ENCODE measurements around the gene MIOS.

MIOS gene
- total RNA-seq = 44.1 reads per million, percentile 65 among the genes with 10 or more reads in this experiment

GRCh38 chr7:7566651-7567611 lies at the start of gene MIOS:
Gene MIOS (plus strand): TSS chr7:7566884. CDS start chr7:7572476, 5,592 bp downstream.
- DNase-seq = peak; percentile 73

GRCh38 chr7:7517754-7518153 lies 48.9 kb upstream of the MIOS start:
- DNase-seq = no peak

GRCh38 chr7:7519056-7519455 lies 47.6 kb upstream of the MIOS start:
- DNase-seq = no peak

GRCh38 chr7:7519528-7519927 lies 47.2 kb upstream of the MIOS start:
- no peak for DNase-seq

GRCh38 chr7:7521259-7521658 lies 45.4 kb upstream of the MIOS start:
- DNase-seq = no peak

- DNase-seq = no peak
Measured at GRCh38 chr7:7522421-7522820, 44.3 kb upstream of the MIOS start.

DNA sequence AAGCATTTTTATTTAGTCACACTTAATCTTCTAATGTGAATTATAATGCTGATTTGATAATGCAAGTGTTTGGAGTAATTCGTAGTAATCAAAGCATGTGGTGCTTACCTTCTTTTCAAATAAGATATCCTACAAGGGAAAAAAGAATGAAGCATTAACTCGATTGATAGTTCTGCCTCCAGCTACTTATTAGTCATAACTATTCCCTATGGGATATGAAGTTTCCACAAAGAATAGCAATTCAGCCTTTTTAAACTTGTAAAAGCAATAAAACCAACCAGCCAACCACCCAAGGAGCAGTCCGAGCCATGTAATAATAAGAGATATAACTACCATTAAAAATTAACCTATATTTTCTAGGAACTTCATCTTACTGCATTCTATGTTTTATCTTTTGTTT lies 42.6 kb upstream of the MIOS start:
- no peak for DNase-seq

DNA sequence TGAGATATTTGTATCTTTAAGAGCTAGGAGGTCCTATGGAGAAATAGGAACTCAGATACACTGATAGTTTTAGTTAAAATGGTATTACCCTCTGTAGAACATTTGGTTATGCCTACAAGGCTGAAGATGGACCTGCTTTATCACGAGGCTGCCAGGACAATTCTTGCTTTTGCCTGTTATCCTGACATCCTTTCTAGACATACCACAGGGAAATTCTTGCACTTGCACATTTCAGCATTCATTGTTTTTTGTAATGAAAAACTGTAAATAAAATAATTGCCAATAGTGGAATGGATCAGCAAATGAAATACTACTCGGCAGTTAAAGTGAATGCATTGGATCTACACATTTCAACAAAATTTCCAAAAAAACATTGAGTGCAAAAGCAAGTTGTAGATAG lies 40.7 kb upstream of the MIOS start:
- no peak for DNase-seq

DNA sequence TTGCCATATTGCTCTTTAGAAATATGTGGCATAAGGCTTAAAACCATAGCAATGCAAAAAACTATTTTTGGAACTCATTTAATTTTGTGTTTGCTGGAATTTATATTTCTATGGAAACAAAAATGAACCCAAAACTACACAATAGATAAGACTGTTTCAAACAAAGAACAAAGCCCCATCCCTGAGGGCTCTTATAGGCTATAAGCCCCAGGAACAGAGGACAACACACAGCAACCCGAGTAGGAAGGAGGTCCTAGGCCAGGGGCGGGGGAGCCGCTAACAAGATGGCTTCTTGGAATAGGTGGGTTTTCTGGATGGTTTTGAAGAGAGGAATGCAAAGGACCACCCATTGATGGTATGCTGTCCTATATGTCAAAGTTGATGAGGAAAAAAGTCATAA lies 39.6 kb upstream of the MIOS start:
- DNase-seq = no peak

DNA sequence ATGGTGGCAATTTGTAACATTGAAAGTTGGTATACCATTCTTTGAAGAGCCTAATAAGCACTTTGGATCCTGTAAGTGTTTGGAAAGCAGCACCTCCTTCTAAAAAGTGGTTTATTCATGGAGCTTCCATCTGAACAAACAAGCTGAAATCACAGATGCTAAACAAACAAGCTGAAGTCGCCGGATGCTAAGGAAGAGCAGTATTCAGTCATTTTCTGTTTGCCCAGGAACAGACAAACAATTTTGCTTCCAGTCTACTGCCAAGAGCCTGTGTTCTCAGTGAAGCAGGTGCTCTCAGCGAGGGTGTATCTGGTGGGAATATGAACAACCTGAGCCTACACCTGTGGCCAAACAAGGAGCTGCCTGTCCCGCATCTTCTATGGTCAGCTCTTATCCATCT lies 37.4 kb upstream of the MIOS start:
- no peak for DNase-seq

DNA sequence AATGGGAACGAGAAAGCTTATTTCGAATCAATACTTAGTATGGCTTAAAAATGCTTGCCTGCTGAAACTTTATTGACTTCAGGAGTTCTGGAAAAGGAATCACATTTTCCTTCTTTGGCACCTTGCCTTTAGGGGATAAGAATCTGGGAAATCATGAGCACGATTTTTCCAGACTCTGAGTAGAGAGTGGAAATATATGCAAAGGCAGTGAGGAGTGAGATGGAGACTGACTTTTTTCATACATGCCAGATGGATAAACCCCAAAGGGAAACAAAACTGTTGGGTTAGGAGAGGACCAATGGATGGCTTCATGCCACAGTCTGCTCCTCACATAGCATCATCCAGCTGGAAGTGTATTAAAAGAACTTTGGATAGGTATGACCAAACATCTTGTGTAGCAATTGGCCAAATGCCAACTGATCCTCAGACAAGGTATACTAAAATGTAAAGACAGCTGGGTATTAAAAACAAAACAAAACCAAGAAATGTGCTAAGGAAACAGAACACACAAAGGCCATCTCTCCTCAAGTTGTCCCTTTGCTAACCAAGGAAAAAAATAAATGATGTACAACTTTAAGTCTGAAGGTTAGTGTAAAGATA lies 32.8 kb upstream of the MIOS start:
- no peak for DNase-seq

GRCh38 chr7:7535691-7536090 lies 31.0 kb upstream of the MIOS start, which contains the start of gene COL28A1:
Gene COL28A1 (minus strand): TSS chr7:7535873. CDS start chr7:7532875, 2,998 bp downstream.
- no peak for DNase-seq

DNA sequence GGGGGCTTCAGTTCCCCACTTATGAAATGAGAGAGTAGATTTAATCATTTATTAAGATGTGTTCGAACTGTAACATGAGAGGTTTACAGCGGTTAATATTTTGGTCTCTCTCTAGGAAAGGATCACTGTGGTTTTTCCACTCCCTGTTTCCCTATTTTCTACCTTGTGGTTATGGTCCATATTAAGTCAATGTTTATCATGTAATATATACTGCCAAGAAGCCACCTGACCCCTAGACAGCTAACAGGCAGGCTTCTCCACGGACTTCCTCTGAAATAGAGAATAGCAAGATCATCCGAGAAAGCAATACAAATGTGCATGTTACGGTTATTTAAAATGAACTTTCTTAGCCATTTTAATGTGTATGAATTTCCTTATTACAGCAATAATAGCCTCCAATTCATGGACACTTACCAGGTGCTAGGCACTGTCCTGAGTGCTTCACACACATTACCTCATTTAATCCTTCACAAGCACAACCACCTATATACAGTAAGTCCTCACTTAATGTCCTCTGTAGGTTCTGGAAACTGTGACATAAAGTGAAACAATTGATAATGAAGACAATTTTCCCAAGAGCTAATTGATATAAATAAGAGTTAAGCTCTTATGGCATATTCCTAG lies 30.2 kb upstream of the MIOS start:
- no peak for DNase-seq

GRCh38 chr7:7537711-7538110 lies 29.0 kb upstream of the MIOS start:
- DNase-seq = no peak

GRCh38 chr7:7539152-7539551 lies 27.5 kb upstream of the MIOS start:
- DNase-seq = no peak

DNA sequence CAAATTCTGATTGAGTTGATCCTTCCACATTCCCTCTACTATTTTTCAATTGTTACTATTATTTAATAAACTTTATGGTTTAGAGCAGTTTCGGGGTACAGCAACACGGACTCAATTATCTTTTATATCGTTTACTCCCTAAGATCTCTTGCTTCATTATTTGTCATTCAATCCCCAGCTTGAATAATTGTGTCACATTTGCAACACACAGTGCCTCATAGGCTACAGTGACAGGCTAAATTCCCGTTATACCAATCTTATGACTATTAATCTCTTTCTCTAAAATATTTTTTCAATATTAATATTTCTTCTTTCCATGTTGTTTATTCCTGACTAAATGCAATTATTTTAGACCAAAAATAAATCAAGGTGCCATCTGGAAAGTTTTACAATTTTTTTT lies 27.0 kb upstream of the MIOS start:
- DNase-seq = no peak

GRCh38 chr7:7542251-7542835 lies 24.3 kb upstream of the MIOS start:
- no peak for DNase-seq

GRCh38 chr7:7548407-7548806 lies 18.3 kb upstream of the MIOS start:
- no peak for DNase-seq

DNA sequence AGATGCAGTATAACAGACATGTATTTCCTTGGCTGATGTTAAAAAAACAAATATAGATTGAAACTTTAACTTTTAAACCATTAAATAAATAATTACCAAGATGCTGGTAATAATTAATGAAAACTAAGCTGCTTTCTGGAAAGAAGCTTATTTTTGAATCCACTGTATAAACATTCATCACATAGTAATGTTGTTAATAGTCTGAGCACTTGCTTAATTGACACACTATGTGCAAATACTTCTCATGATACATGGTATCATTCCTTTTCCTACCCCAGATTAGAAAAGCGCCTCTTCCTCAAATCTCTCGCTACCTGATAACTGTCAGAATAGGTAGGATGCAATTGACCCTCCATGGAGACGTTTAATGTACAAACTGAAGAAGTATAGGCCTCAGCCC lies 16.0 kb upstream of the MIOS start:
- DNase-seq = no peak

DNA sequence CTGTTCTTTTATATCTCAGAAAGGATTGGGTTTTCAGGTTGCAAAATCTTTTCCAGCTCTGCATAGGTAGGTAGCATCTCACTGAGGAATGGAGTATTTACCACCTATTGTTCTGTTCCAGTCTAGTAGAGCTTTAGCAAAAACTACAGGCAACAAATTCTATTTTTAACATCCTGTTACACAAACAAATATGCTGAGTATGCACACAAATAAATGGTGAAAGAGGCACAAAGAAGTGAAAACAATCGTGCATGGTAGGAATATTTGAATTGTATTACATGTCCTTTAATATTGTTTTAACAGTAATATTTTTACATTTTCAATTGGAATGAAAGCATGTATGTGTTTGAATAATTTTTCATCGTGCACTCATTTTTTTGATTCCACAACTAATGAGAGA lies 14.5 kb upstream of the MIOS start:
- no peak for DNase-seq

DNA sequence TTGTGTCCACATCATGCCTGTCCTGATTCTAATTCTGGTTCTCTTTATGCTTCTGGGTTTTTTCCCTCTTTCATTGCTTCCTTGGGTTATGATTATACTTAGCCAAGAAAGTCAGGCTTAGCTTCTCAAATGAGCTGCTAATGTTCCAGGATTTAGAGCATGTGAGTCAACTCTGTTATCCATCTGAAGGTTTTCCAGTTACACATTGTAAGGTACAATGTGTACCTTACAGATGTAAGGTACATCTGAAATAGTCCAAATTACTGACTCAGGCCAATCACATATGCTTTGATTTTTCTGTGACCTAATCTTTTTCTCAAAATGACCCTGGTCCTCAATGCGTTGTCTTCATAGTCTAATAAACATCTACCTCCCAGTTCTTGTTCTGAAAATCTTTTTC lies 13.3 kb upstream of the MIOS start:
- DNase-seq = no peak

DNA sequence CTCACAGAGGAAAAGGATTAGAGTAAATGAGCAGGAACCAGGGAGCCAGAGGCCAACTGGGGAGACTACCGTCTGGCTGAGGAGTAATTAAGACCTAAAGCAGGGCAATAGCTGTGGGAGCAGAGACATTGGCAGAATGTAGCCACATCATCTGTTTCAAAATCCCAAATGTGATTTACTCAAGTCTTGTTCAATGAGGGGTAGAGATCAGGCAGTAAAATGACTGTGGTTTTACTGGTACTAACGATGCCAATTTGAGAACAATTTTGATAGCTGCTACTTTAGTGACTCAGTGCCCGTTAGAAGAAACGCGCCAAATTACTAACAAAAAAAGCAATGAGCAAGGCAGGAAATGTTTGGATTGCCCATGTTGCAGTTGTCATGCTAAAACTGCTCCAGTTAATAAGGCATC lies 12.7 kb upstream of the MIOS start:
- DNase-seq = no peak

Data from effector CD4-positive, alpha-beta T cell (primary cell).